ENCODE data around the gene LRMDA. TPM values are rescaled to one million over a fixed set of nuclear protein-coding genes. Genes with fewer than 3 reads are reported as not detected.

LRMDA gene
- total RNA-seq, 1 donor from 2014 or later: 18.7 TPM

DNA sequence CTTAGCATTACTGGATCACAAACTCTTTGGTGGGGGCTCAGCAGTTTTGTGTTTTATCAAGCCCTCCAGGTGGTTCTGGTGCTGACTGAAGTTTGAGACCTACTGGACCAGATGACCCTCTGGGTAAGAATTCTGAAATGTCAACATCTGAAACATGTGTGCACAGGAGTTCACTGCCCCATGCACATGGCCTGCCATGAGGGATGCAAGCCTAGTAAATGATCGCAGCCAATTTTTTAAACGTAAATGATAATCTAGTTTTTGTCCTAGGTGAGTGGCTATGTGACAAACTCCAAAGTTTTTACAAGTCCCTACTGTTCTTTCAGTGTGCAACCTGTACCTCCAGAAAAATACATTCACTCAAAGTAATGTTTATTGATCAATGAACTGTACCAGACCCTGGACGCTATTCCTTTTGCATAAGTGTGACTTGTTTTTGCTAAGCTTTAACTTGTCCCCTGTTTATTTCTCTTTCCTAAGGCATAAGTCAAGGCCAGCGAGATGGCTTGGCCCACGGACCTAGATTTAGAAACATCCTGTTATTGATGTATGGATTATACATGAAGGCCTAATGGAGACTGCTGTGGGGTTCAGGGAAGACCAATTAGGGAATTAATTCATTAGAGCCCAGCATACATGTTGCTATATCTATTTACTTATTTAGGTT is 531.1 kb downstream of the LRMDA start:
- TF ChIP-seq, protein P1, sequence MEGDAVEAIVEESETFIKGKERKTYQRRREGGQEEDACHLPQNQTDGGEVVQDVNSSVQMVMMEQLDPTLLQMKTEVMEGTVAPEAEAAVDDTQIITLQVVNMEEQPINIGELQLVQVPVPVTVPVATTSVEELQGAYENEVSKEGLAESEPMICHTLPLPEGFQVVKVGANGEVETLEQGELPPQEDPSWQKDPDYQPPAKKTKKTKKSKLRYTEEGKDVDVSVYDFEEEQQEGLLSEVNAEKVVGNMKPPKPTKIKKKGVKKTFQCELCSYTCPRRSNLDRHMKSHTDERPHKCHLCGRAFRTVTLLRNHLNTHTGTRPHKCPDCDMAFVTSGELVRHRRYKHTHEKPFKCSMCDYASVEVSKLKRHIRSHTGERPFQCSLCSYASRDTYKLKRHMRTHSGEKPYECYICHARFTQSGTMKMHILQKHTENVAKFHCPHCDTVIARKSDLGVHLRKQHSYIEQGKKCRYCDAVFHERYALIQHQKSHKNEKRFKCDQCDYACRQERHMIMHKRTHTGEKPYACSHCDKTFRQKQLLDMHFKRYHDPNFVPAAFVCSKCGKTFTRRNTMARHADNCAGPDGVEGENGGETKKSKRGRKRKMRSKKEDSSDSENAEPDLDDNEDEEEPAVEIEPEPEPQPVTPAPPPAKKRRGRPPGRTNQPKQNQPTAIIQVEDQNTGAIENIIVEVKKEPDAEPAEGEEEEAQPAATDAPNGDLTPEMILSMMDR (IDR thresholded peaks at IDR 0.05; ENCODE audit: insufficient read depth, low read length, poor library complexity, severe bottlenecking): no peak

DNA sequence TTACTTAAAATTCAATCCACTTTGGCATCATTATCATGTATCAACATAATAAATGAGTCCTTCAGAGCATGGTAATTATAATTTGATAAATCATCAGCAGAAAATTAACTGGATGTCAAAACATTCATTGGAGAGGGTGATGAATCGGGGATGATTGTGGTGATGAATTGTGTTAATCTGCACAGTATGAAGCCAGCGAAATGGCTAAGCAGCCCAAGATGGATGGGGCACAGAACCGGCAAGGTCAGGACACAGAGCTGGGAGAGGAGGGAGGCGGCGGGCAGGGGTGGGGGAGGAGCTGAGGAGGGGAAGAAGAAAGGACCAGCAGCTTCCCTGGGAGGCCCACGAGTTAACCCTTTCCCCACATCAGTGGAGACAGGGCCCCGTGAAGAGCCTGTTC is 536.1 kb downstream of the LRMDA start:
- no peak for DNase-seq (ENCODE audit: low read depth)
- Histone ChIP-seq H3K36me3 (ENCODE audit: control insufficient read depth, insufficient read depth, low read length) (no peaks in the 10 kb centered on the region), H3K4me3 (ENCODE audit: low read depth, low read length) (no peak overlapping the region), H3K27me3 (ENCODE audit: control insufficient read depth, insufficient read depth, low read length) (no peaks in the 10 kb centered on the region)
- TF ChIP-seq, protein P1 (IDR thresholded peaks at IDR 0.05; ENCODE audit: insufficient read depth, low read length, poor library complexity, severe bottlenecking): no peak

More for the DNA sequence above, 531.1 kb downstream of the LRMDA start:
- no peak for DNase-seq (ENCODE audit: low read depth)
- Histone ChIP-seq H3K27me3 (ENCODE audit: control insufficient read depth, insufficient read depth, low read length) (no peaks in the 10 kb centered on the region), H3K4me3 (ENCODE audit: low read depth, low read length) (no peak overlapping the region), H3K36me3 (ENCODE audit: control insufficient read depth, insufficient read depth, low read length) (no peaks in the 10 kb centered on the region)

DNA sequence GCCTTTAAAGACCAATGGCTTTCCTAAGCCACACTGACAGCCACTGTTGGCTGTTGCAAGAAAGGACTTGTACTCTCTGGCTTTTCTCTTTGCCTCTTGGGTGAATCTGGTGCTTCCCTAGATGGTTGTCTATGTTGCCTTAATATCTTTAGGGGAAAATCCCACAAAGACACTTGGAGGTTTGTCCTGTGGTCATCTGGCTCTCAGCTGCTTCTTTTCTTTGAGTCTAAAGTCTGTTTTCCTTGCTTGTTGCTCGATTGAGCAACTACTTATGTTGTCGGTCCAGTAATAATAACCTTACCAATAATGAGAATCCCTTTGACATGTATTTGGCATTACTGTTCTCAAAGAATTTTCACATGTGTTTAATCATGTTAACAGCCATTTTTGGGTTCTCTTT is 537.6 kb downstream of the LRMDA start:
- TF ChIP-seq, protein P1 (IDR thresholded peaks at IDR 0.05; ENCODE audit: insufficient read depth, low read length, poor library complexity, severe bottlenecking): no peak
- DNase-seq (ENCODE audit: low read depth): no peak
- H3K4me3 ChIP-seq (ENCODE audit: low read depth, low read length): no peak overlapping the region
- H3K27me3 ChIP-seq (ENCODE audit: control insufficient read depth, insufficient read depth, low read length): no peaks in the 10 kb centered on the region
- H3K36me3 ChIP-seq (ENCODE audit: control insufficient read depth, insufficient read depth, low read length): no peaks in the 10 kb centered on the region

DNA sequence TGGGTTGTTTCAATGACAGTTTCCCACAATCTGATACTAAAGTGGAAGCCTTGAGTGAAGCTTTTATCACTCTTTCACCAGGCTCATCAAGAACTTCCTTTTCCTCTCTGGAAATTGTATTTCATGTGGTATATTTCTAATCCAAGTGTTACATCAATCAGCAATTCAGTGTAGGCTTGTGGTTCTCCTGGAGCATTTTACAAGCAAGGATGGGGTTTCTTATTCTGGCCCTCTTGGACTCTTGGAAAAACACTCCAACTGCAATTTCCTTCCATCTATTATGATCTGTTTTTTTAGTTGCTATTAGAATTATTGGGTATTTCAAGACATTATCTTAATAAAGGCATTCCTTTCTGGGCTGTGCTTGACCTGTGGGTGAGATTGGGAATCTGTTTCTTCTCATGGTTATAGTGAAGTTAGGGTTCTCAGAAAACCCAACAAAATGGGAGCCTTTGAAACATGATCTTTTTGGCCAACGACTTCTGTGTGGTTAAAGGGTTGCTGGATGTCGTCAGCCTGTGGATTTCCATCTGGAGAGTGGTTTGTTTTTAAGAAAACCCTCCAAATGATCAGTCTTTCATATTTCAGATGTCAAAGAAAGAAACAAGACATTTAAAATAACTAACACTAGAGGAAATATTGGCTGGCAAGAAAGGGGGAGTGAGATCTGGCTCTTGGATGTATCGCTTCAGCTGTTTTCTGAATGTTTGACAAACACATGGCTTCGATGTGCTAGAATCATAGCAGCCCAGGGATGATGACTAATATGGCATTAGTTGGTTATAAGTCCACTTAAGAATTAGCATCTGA is 540.2 kb downstream of the LRMDA start:
- no peak for DNase-seq (ENCODE audit: low read depth)
- H3K27me3 ChIP-seq (ENCODE audit: control insufficient read depth, insufficient read depth, low read length): no peaks in the 10 kb centered on the region
- H3K4me3 ChIP-seq (ENCODE audit: low read depth, low read length): no peak overlapping the region
- TF ChIP-seq, protein P1 (IDR thresholded peaks at IDR 0.05; ENCODE audit: insufficient read depth, low read length, poor library complexity, severe bottlenecking): no peak
- H3K36me3 ChIP-seq (ENCODE audit: control insufficient read depth, insufficient read depth, low read length): no peaks in the 10 kb centered on the region

DNA sequence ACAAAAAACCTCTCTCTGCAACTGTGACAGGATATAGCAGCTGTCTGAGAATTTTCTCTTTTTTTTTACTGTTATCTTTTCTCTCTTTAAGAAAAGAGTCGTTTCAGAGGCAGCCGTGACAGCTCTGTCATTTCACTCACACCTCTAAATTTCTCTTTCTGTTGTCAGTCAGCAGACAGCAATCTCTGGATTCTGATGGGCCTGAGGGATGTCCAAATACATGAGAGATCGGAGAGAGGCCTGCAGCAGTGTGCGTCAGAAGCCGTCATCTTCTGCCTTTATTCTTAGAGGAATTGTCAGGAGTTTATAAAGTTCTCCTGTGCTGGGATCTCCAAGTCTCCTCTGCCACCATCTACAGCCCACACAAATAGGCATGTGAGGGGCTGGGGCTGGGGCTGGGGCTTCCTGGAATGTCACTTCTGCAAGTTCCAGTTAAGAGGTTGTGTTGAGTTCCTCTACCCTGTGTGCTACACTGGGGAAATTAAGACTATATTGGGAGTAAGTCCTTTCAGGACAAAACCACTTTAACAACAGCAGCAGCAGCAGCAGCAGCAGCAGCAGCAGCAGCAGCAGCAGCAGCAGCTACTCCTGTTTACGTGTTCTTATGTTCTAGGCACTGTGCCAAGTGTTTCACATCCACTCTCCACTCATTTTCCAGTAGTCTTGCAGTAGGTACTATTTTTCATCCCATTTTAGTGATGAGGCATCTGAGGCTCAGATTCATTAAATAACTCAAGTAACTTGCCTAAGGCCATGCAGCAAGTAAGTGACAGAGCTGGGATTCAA is 541.3 kb downstream of the LRMDA start:
- no peak for DNase-seq (ENCODE audit: low read depth)
- no peak overlapping the region for H3K4me3 ChIP-seq (ENCODE audit: low read depth, low read length)
- H3K36me3 ChIP-seq (ENCODE audit: control insufficient read depth, insufficient read depth, low read length): no peaks in the 10 kb centered on the region
- H3K27me3 ChIP-seq (ENCODE audit: control insufficient read depth, insufficient read depth, low read length): no peaks in the 10 kb centered on the region
- TF ChIP-seq, protein P1 (IDR thresholded peaks at IDR 0.05; ENCODE audit: insufficient read depth, low read length, poor library complexity, severe bottlenecking): no peak
